Upper lobe of left lung (tissue), 4 donors: ENCODE measurements around the gene MNAT1.

Experiments used
- CTCF ChIP-seq, 6 experiments: fragments of 450-650 bp in 4 of 6; fragments of 200-600 bp in 2 of 6; sonication (generic) in 2 of 6; IDR thresholded peaks; one replicate each; pipeline ENCODE4 v1.5.1; 2016 to 2019; ENCODE audit warnings: antibody characterized with exemption in 6 of 6
- POLR2A ChIP-seq, 4 donors: fragments of 450-650 bp; IDR thresholded peaks; one replicate each; pipeline ENCODE4 v1.5.1; 2016 to 2017; ENCODE audit warnings: antibody characterized with exemption in 4 of 4, mild to moderate bottlenecking in 2 of 4

GRCh38 chr14:60707858-60708257 is 26.7 kb upstream of the MNAT1 start:
- TF ChIP-seq POLR2A (IDR thresholded peaks at IDR 0.05), result no peak
- no peak for TF ChIP-seq CTCF (IDR thresholded peaks at IDR 0.05)
